Endometrial microvascular endothelial cells (primary cell): ENCODE measurements around the gene AMN. TPM values are rescaled to one million over a fixed set of nuclear protein-coding genes. Genes with fewer than 3 reads are reported as not detected.

Experiments used
- in situ Hi-C: cut with HindIII; loops from 2 replicates; pipeline ENCODE4 v1.10.0; 2017; ENCODE audit warnings: low sequenced_read_pairs, low pct_unique_long_range_greater_than_20kb; ENCODE audit errors: inconsistent ontology term
- total RNA-seq: library from RNA; depleted of rRNA; stranded (reverse); fragments of >200 nt; gene quantifications from one replicate; pipeline ENCODE4 v1.2.3, GENCODE V29; 2015; ENCODE audit errors: inconsistent ontology term

AMN gene
- total RNA-seq, 1 donor from 2014 or later, result not detected

DNA sequence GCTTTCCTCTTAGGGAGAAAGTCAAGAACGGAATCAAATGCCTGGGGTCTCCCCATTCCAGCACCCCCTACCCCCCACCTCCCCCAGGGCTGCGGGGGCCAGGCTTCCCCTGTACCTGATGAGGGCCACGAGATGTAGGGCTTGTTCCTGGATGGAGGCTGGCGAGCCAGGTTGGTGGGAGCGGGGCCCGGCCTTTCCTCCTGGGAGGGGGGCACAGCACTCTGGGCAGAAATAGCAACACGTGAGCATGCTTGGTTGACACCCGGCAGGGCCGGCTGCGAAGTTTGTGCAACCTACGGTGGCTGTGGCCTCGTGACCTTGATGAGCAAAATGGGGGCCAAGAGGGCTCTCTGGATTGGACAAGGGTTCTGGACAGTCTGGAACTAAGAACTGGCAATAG lies 15.7 kb downstream of the AMN start:
- in situ Hi-C loops, result no loop called here

GRCh38 chr14:102939329-102939728 lies 16.9 kb downstream of the AMN start:
- in situ Hi-C loops, result no loop called here

GRCh38 chr14:102939820-102940561 lies 17.5 kb downstream of the AMN start:
- in situ Hi-C loops, result no loop called here

GRCh38 chr14:102940729-102941362 lies 18.4 kb downstream of the AMN start:
- in situ Hi-C loops, result no loop called here

DNA sequence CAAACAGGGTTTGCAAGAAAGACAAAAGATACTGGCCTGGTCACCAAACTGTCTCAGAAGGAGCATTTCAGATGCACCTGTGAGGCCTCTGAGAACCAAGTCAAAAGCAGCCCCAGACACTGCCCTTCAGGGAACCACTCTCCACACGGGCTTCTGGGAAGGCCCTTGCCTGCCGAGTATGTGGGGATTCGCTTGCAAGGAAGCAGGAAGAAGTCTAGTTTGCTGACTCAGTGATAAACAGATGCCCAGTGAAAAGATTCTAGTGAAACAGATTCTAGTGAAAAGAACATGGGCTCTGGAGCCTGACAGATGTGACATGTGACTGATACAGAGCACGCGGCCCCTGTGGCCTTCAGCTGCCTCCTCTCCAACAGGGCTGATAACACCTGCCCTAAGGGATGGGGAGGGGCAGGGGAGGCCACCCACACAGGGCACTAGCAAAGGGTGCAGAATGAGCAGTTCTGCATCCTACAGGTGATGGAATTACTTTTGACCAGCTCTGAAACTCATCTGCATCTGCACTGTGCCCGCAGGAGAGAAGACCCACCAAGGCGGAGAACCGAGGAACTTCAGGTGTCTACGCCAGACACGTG lies 19.1 kb downstream of the AMN start:
- in situ Hi-C loops, result no loop called here

DNA sequence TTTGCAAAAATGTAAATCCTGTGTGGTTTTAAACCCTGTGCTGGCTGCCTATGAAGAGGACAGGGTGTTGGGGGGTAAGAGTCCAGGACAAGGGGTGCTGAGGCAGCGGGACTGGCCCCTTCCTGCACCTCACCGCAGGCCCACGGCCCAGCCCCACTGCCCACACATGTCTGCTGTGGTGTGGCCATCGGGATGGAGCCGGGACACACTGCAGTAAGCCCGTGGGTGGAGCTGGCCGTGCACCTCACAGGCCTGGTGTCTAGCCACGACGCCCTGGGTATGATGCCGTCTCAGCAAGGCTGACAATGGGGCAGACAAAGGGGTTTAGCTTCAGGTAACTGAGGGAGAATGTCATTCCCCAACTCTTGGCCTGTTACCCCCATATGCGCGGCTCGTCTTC lies 19.6 kb downstream of the AMN start:
- in situ Hi-C loops, result no loop called here

GRCh38 chr14:102943454-102943853 lies 21.0 kb downstream of the AMN start:
- in situ Hi-C loops, result no loop called here

- in situ Hi-C loops, result no loop called here
Observed at GRCh38 chr14:102943979-102944378, 21.5 kb downstream of the AMN start.

- in situ Hi-C loops, result no loop called here
Observed at GRCh38 chr14:102944448-102945330, 22.2 kb downstream of the AMN start.

DNA sequence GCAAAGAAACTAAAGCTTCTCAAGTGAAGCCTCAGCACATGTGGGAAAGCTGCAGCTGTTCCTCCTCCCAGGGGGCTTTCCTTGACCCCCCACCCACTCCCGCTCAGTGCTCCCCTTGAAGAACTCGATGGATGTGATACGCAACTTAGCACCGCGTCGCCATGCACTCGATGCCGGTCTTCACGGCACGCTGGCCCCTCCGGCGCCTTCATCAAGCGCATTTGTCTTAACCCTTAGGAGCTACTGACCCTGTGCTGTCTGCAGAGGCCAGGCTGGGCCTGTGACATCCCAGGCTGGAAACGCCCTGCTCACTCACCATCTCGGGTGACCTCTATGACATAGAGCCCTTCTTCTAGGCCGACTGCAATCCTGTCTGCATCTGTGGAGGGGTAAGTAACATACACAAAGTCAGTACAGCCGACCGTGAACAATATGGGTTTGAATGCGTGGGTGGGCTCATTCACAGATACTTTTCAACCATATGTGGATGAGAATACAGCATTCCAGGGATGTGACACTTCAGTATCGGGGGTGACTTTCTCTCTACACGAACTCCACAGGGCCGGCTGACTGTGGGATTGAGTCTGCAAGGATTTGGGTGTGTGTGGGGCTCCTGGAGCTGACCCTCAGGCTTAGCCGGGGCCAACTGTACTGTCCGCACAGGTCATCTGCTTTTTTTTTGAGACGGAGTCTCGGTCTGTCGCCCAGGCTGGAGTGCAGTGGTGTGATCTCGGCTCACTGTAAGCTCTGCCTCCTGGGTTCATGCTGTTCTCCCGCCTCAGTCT lies 23.1 kb downstream of the AMN start:
- in situ Hi-C loops, result no loop called here

- in situ Hi-C loops, result no loop called here
Observed at GRCh38 chr14:102947321-102948103, 25.0 kb downstream of the AMN start.

GRCh38 chr14:102948698-102949061 lies 26.2 kb downstream of the AMN start:
- in situ Hi-C loops, result no loop called here

DNA sequence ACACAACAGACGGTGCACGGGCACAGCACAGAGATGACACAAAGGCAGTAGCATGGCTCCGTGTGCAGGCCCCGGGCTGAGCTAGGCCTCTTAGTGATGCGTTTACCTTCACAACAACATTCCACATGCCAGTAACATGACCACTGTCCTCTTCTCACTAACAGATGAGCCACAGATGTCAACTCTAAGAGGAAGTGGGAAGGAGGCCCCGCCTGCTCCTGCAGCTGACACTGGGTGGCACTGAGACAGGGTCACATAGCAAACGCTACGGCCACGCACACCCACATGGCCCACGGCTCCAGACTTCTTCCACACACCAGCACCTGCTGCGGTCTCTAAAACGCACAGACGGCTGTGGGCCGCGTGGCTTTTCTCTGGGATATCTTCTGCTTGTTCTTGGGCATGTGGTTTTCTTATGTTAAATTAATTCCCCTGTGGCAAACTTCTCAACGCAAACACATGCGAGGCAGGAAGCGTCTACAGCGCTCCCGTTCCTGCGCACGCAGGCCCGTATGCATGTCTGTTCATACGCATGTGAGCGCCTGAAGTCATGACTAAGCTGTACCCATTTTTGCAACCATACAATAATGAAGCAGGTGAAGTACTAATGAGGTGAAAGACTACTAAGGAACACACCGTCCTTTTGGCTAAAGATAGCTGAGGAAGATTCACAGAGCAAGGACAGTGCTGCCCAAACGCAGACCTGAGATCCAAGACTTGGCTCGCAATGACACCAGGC lies 26.8 kb downstream of the AMN start:
- in situ Hi-C loops, result no loop called here

DNA sequence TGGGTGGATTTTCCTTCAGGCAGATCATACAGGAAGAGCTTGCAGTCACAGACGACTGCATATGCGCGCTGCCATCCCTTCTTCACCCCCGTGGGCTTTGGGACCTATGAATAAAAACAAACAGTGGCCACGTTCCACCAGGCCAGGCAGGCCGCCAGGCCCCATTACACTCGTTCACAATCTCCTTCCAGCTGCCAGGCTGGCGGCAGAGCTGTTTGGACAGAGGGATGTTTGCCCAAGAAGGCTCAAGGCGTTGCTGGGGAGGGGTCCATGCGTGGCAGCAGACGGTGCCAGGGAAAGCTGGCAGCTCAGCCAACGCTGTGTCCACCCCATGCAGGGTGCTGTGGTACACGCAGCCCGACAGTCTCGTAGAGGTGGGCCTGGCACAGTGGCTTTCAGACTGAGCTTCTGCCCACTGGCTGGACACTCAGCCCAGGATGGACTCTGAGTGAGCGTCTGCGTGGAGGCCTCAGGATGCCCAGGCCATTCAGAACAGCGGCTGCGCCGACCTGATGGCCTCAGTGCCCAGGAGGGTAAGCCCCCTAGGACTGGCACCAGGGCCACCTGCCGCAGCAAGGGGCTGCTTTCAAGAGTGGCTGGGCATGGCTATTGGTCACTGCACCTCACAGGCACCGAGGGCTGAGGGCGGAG lies 27.5 kb downstream of the AMN start:
- in situ Hi-C loops, result no loop called here

DNA sequence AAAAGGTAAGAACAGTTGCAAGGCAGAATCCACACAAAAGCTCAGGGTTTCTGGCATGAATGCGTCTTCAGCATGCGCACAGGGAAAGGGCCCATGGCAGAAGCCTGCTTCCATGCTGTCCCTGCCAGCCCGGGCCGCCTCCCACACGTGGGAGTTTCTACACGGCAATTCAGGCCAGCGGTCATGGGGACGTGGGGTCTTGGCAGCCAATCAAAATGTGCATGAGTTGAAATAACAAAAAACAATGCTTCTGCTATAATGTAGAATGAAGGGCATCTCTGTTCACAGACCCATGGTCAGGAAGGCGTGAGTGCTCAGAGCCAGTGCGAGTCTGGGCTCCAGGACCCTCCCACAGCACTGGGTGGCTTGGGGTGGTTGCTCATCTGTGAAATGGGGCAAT lies 28.6 kb downstream of the AMN start:
- in situ Hi-C loops, result no loop called here

- in situ Hi-C loops, result no loop called here
Observed at GRCh38 chr14:102951799-102952198, 29.3 kb downstream of the AMN start.

GRCh38 chr14:102952276-102952675 lies 29.8 kb downstream of the AMN start:
- in situ Hi-C loops, result no loop called here
